Stomach (tissue), 4 donors: ENCODE results near the gene GRM4.

Experiments
- POLR2A ChIP-seq, 4 donors: fragments of 450-650 bp; IDR thresholded peaks; one replicate each; pipeline ENCODE4 v1.6.1; 2016; ENCODE audit warnings: antibody characterized with exemption in 4 of 4, control low read depth in 2 of 4, mild to moderate bottlenecking in 1 of 4, moderate library complexity in 1 of 4
- TF ChIP-seq, protein P1 (sequence below), 7 experiments: fragments of 450-650 bp in 4 of 7; fragments of 200-600 bp in 3 of 7; sonication (generic) in 3 of 7; IDR thresholded peaks; one replicate each; pipeline ENCODE4 v1.5.1; 2016 to 2019; ENCODE audit warnings: antibody characterized with exemption in 7 of 7, control low read depth in 2 of 7, mild to moderate bottlenecking in 1 of 7

GRCh38 chr6:34120953-34121675 lies 24.8 kb downstream of the GRM4 start:
- TF ChIP-seq POLR2A (IDR thresholded peaks at IDR 0.05) = no peak
- TF ChIP-seq, protein P1, sequence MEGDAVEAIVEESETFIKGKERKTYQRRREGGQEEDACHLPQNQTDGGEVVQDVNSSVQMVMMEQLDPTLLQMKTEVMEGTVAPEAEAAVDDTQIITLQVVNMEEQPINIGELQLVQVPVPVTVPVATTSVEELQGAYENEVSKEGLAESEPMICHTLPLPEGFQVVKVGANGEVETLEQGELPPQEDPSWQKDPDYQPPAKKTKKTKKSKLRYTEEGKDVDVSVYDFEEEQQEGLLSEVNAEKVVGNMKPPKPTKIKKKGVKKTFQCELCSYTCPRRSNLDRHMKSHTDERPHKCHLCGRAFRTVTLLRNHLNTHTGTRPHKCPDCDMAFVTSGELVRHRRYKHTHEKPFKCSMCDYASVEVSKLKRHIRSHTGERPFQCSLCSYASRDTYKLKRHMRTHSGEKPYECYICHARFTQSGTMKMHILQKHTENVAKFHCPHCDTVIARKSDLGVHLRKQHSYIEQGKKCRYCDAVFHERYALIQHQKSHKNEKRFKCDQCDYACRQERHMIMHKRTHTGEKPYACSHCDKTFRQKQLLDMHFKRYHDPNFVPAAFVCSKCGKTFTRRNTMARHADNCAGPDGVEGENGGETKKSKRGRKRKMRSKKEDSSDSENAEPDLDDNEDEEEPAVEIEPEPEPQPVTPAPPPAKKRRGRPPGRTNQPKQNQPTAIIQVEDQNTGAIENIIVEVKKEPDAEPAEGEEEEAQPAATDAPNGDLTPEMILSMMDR (IDR thresholded peaks at IDR 0.05) = no peak
